WTC11 (cell line): Measurements from ENCODE around the gene KRTAP26-1. TPM values are rescaled to one million over a fixed set of nuclear protein-coding genes. Genes with fewer than 3 reads are reported as not detected.
A peak's percentile ranks its signal among the peaks of the same experiment; 100 is the strongest.

Source experiments
- ATAC-seq: fragments of 200-7000 bp; cut with Tn5 transposase; 2 replicates; pipeline ENCODE4 v1.10.0; 2021; ENCODE audit warnings: mild to moderate bottlenecking, moderate library complexity
- CTCF ChIA-PET: fragments of 300-600 bp; sonication (Branson Sonifier 250); formaldehyde crosslinking; loops from one replicate; lab custom pipeline; 2021; ENCODE audit warnings: antibody characterized with exemption; lab: Charles Lee
- POLR2A ChIA-PET: fragments of 350-600 bp; sonication (Branson Sonifier 250); formaldehyde crosslinking; loops from one replicate; lab custom pipeline; 2021; ENCODE audit warnings: antibody characterized with exemption; lab: Charles Lee
- DNase-seq: peaks from one replicate; pipeline ENCODE4 v3.0.0; 2021; ENCODE audit warnings: low spot score
- H3K27ac Mint-ChIP-seq: 2 replicates; pipeline ENCODE4 v1.8.0; 2021; ENCODE audit warnings: mixed read lengths
- H3K27me3 Mint-ChIP-seq: 2 replicates; pipeline ENCODE4 v1.8.0; 2021; ENCODE audit warnings: low read depth, mild to moderate bottlenecking, moderate library complexity, mixed read lengths
- H3K36me3 Mint-ChIP-seq: 2 replicates; pipeline ENCODE4 v1.8.0; 2021; ENCODE audit warnings: mixed read lengths
- H3K4me1 Mint-ChIP-seq: 2 replicates; pipeline ENCODE4 v1.8.0; 2022; ENCODE audit warnings: mixed read lengths
- H3K4me3 Mint-ChIP-seq: 2 replicates; pipeline ENCODE4 v1.8.0; 2021; ENCODE audit warnings: mild to moderate bottlenecking, moderate library complexity, mixed read lengths
- H3K9me3 Mint-ChIP-seq: 2 replicates; pipeline ENCODE4 v1.8.0; 2021; ENCODE audit warnings: mixed read lengths
- CTCF ChIP-seq: fragments of 200-600 bp; IDR thresholded peaks from 2 replicates; pipeline ENCODE4 v1.8.0; 2022; ENCODE audit warnings: antibody characterized with exemption
- E2F4 ChIP-seq: sonication (generic); formaldehyde crosslinking; IDR thresholded peaks from 2 replicates; pipeline ENCODE4 v1.8.1; 2022; ENCODE audit warnings: low read depth, mild to moderate bottlenecking, moderate library complexity, missing genetic modification reagents, borderline replicate concordance
- E2F5 ChIP-seq: sonication (generic); formaldehyde crosslinking; IDR thresholded peaks from 2 replicates; pipeline ENCODE4 v1.8.1; 2022; ENCODE audit warnings: mild to moderate bottlenecking, moderate library complexity, missing genetic modification reagents
- EMX1 ChIP-seq: fragments of 250-450 bp; sonication (Bioruptor Pico); IDR thresholded peaks from 2 replicates; pipeline ENCODE4 v1.8.0; 2021; ENCODE audit warnings: mild to moderate bottlenecking
- ETV6 ChIP-seq: sonication (generic); formaldehyde crosslinking; IDR thresholded peaks from 2 replicates; pipeline ENCODE4 v1.8.1; 2022; ENCODE audit warnings: mild to moderate bottlenecking, missing genetic modification reagents
- FOXP1 ChIP-seq: sonication (generic); formaldehyde crosslinking; IDR thresholded peaks from 2 replicates; pipeline ENCODE4 v1.8.0; 2022; ENCODE audit warnings: missing genetic modification reagents, mild to moderate bottlenecking, moderate library complexity, borderline replicate concordance
- MAX ChIP-seq: sonication (generic); formaldehyde crosslinking; IDR thresholded peaks from 2 replicates; pipeline ENCODE4 v1.8.0; 2022; ENCODE audit warnings: mild to moderate bottlenecking, missing genetic modification reagents
- NFATC4 ChIP-seq: fragments of 250-450 bp; sonication (Bioruptor Pico); IDR thresholded peaks from 2 replicates; pipeline ENCODE4 v1.9.0; 2021; ENCODE audit warnings: mild to moderate bottlenecking
- PREB ChIP-seq: sonication (generic); formaldehyde crosslinking; IDR thresholded peaks from 2 replicates; pipeline ENCODE4 v1.8.1; 2022; ENCODE audit warnings: mild to moderate bottlenecking, missing genetic modification reagents, moderate library complexity, borderline replicate concordance
- PRRX2 ChIP-seq: fragments of 250-450 bp; sonication (Bioruptor Pico); IDR thresholded peaks from 2 replicates; pipeline ENCODE4 v1.8.0; 2021; ENCODE audit warnings: mild to moderate bottlenecking
- ZBTB21 ChIP-seq: sonication (generic); formaldehyde crosslinking; IDR thresholded peaks from 2 replicates; pipeline ENCODE4 v1.8.1; 2023; ENCODE audit warnings: mild to moderate bottlenecking, missing genetic modification reagents, borderline replicate concordance
- ZNF121 ChIP-seq: sonication (generic); formaldehyde crosslinking; IDR thresholded peaks from 2 replicates; pipeline ENCODE4 v1.8.0; 2023; ENCODE audit warnings: missing genetic modification reagents
- ZNF425 ChIP-seq: fragments of 250-450 bp; sonication (Bioruptor Pico); conservative IDR thresholded peaks from 2 replicates; pipeline ENCODE4 v1.9.0; 2021; ENCODE audit warnings: mild to moderate bottlenecking
- total RNA-seq: library from RNA; stranded (reverse); gene quantifications from 3 replicates; pipeline ENCODE4 v1.2.3, GENCODE V29; 2021

The KRTAP26-1 gene
- total RNA-seq, 1 experiment from 2014 or later, result not detected

GRCh38 chr21:30345014-30345413 is 24.9 kb upstream of the KRTAP26-1 start (continued):
- TF ChIP-seq PREB (CRISPR knock-in tag) (no peak), FOXP1 (CRISPR knock-in tag) (no peak), ZBTB21 (no peak), ZNF121 (CRISPR knock-in tag) (no peak)

GRCh38 chr21:30340714-30341573 is 20.8 kb upstream of the KRTAP26-1 start:
- TF ChIP-seq PRRX2 (CRISPR knock-in tag) (no peak), ETV6 (no peak), CTCF (peak; percentile 82)
- POLR2A ChIA-PET, result no interaction called here
- Mint-ChIP-seq H3K4me1 (no peaks in the 10 kb centered on the region), H3K27me3 (no peaks in the 10 kb centered on the region), H3K27ac (no peak overlapping the region), H3K9me3 (peaks cover 9% of the 10 kb centered on the region), H3K4me3 (no peak overlapping the region), H3K36me3 (no peaks in the 10 kb centered on the region)
- CTCF ChIA-PET, result interaction anchor here (0.6 to 2.3 kb wide), 6 partner anchors 9 to 123 kb away, joined by 3 to 12 read pairs (median 8); no protein-coding TSS in a partner anchor
- peak; percentile 70 for ATAC-seq
- peak; percentile 58 for DNase-seq

GRCh38 chr21:30338717-30339116 is 18.6 kb upstream of the KRTAP26-1 start:
- TF ChIP-seq PREB (CRISPR knock-in tag), result no peak
- no peak for TF ChIP-seq E2F4 (CRISPR knock-in tag)
- TF ChIP-seq E2F5 (CRISPR knock-in tag), result no peak
- TF ChIP-seq NFATC4 (CRISPR knock-in tag), result no peak
- no peak for TF ChIP-seq EMX1 (CRISPR knock-in tag)
- TF ChIP-seq MAX (CRISPR knock-in tag), result no peak
- TF ChIP-seq ZNF425 (CRISPR knock-in tag), result no peak
- no peak overlapping the region for H3K27ac Mint-ChIP-seq
- no peaks in the 10 kb centered on the region for H3K36me3 Mint-ChIP-seq
- H3K4me1 Mint-ChIP-seq, result no peaks in the 10 kb centered on the region
- no peaks in the 10 kb centered on the region for H3K9me3 Mint-ChIP-seq
- DNase-seq (no peak), ATAC-seq (no peak)
- no peaks in the 10 kb centered on the region for H3K27me3 Mint-ChIP-seq
- CTCF ChIA-PET, result interaction anchor here (1.3 to 2.3 kb wide), 2 partner anchors 26 to 70 kb away, joined by 3 to 9 read pairs; no protein-coding TSS in a partner anchor
- POLR2A ChIA-PET, result no interaction called here
- no peak overlapping the region for H3K4me3 Mint-ChIP-seq
